GM23248 (cell line): ENCODE data around the gene HPN.

ENCODE experiments used
- EZH2 ChIP-seq: fragments of 200-600 bp; sonication (generic); IDR thresholded peaks from 2 replicates; pipeline ENCODE4 v1.6.1; 2018; ENCODE audit warnings: antibody characterized with exemption, mild to moderate bottlenecking; ENCODE audit not compliant: insufficient read depth, poor library complexity, severe bottlenecking
- EZH2phosphoT487 ChIP-seq: fragments of 200-600 bp; sonication (generic); IDR thresholded peaks from 2 replicates; pipeline ENCODE4 v1.6.1; 2018; ENCODE audit warnings: antibody characterized with exemption, moderate library complexity, mild to moderate bottlenecking, low read depth; ENCODE audit not compliant: insufficient read depth

DNA sequence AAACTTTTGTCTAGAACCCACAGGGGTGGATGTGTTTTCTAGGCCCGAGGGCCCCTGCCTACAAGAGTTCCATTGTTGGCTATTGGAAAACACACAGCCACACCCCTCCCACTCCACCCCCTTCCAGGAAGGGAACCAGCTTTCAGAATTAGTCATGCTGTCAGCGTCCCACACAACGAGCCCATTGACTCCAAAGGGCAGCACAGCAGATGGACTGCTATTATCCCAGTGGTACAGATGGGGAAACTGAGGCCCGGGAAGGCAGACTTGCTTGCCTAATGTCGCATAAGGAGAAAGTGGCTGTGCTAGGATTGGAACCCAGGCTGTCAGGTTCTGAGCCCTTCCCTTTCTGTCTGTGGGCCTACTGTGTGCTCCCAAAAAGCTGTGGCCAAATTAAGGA, 66.0 kb downstream of the HPN start:
- TF ChIP-seq EZH2 (no peak), EZH2phosphoT487 (no peak)
